Activated CD4-positive, alpha-beta T cell treated with anti-CD3 and anti-CD28 coated beads, Interleukin-2, amount 50 U/mL, for 24 hours (primary cell): ENCODE measurements around the gene GZMM.

Experiments
- DNase-seq, 2 donors: peaks; one replicate each; pipeline ENCODE4 v3.0.0-alpha.2; 2020; ENCODE audit warnings: low read depth in 1 of 2, low spot score in 1 of 2

Gene GZMM

GRCh38 chr19:558770-559439 lies 15.1 kb downstream of the GZMM start:
- DNase-seq = no peak

GRCh38 chr19:560121-560520 lies 16.3 kb downstream of the GZMM start:
- DNase-seq = no peak

GRCh38 chr19:566403-566802 lies 22.6 kb downstream of the GZMM start:
- no peak for DNase-seq

- DNase-seq = no peak
These were observed 23.0 kb downstream of the GZMM start for GRCh38 chr19:566844-567243.

GRCh38 chr19:567296-567900 lies 23.5 kb downstream of the GZMM start:
- no peak for DNase-seq

GRCh38 chr19:570251-570686 lies 26.4 kb downstream of the GZMM start:
- no peak for DNase-seq

- peak in 1 of 2 donors; percentile 31 for DNase-seq
These were observed 27.2 kb downstream of the GZMM start for GRCh38 chr19:570937-571565.

GRCh38 chr19:571566-571974 lies 27.7 kb downstream of the GZMM start:
- no peak for DNase-seq

- peak; percentile 90 to 97 for DNase-seq
These were observed 28.4 kb downstream of the GZMM start, which contains the start of gene BSG for GRCh38 chr19:572140-572742. Gene BSG, plus strand, starts transcription at chr19:572596. Its CDS starts 39 bp downstream, at chr19:572635.

- DNase-seq = no peak
These were observed 29.1 kb downstream of the GZMM start for GRCh38 chr19:572743-573518.

GRCh38 chr19:573519-573825 lies 29.6 kb downstream of the GZMM start:
- no peak for DNase-seq

- no peak for DNase-seq
These were observed 31.0 kb downstream of the GZMM start for GRCh38 chr19:574658-575526.

GRCh38 chr19:575527-576506 lies 32.0 kb downstream of the GZMM start:
- no peak for DNase-seq

- DNase-seq = no peak
These were observed 33.0 kb downstream of the GZMM start for GRCh38 chr19:576768-577438.

GRCh38 chr19:577439-578392 lies 33.9 kb downstream of the GZMM start:
- no peak for DNase-seq

- DNase-seq = no peak
These were observed 35.4 kb downstream of the GZMM start for GRCh38 chr19:579111-579841.

GRCh38 chr19:579842-580155 lies 35.9 kb downstream of the GZMM start:
- no peak for DNase-seq
